ENCODE data around the gene DIO3. TPM values are rescaled to one million over a fixed set of nuclear protein-coding genes. Genes with fewer than 3 reads are reported as not detected.

DIO3 gene
- not detected for total RNA-seq

GRCh38 chr14:101561145-101561896, at the start of gene DIO3:
Gene DIO3 (plus strand): TSS chr14:101561495.

Other genes starting within 250 kb of the DIO3 start
- gene PPP2R5C, start 200.2 kb downstream of the DIO3 start, total RNA-seq, result 165 TPM